ENCODE measurements around the gene TIAM2.

- TF ChIP-seq CTCF (IDR thresholded peaks at IDR 0.05; ENCODE audit: poor library complexity) (no peak), EZH2 (IDR thresholded peaks at IDR 0.05; ENCODE audit: borderline replicate concordance) (no peak)
Observed at GRCh38 chr6:155291291-155291690, 296.2 kb downstream of the TIAM2 start.

All from hepatocyte (in vitro differentiated cells).